Activated CD8-positive, alpha-beta memory T cell treated with anti-CD3 and anti-CD28 coated beads, Interleukin-2, amount 50 U/mL, for 4 hours (primary cell): ENCODE results near the gene DENND1A.
A peak's percentile ranks its signal among the peaks of the same experiment; 100 is the strongest.
"Not testable (repeated sequence)": the region's sequence is repeated elsewhere in the genome, so short reads cannot be mapped to it uniquely, and the experiment has no call there.

ENCODE experiments used
- DNase-seq: peaks from one replicate; pipeline ENCODE4 v3.0.0-alpha.2; 2020

Gene DENND1A

DNA sequence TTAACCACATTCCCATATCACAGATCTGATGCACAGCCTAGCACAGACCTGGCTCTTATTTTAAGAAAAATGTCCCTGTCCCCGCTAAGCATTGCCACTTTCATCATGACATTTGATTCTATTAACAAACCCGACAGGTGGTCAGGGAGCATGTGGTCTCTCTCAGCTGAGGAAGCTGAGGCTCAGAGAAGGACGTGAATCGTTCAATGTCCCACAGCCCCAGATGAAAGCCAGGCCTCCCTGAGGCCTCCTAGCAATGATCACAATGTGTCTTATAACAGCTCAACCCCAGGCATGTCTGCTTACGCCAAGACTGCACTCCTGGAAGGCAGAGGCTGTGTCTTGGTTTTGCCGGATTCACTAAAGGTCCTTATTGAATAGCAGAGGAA is 584.4 kb downstream of the DENND1A start:
- no peak for DNase-seq

DNA sequence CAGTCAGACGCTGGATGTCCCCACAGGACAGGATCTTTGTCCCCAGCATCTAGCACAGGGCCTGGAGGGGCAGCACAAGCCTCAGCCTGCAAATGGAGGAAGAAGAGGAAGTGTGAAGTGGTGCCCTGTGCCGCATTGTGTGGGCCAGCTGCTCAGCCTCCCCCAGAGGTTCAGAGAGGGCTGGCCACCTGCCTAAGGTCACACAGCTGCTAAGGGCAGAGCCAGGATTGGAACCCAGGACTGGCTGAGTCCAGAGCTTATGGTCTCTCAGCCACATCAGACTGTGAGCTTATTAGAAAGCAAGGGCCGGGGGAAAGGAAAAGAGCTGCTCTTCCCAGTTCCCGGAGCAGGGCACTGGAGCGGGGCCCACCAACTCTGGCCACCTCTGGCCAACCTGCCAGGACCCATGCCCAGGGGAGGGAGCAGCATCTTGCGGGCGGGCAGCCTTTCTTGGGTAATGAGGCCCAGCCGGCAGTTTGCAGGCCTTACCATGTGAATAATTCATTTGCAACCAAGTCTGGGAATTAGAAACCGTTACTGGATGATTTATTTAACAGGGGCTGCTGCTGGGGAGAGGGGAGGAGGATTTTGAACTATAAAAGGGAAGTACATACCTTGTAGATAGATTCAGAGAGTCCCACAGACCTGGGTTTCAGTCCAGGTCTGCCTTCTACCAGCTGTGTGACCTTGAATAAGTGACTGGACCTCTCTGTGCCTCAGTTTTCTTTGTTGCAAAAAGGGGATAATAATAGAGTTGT is 585.6 kb downstream of the DENND1A start:
- DNase-seq = no peak

DNA sequence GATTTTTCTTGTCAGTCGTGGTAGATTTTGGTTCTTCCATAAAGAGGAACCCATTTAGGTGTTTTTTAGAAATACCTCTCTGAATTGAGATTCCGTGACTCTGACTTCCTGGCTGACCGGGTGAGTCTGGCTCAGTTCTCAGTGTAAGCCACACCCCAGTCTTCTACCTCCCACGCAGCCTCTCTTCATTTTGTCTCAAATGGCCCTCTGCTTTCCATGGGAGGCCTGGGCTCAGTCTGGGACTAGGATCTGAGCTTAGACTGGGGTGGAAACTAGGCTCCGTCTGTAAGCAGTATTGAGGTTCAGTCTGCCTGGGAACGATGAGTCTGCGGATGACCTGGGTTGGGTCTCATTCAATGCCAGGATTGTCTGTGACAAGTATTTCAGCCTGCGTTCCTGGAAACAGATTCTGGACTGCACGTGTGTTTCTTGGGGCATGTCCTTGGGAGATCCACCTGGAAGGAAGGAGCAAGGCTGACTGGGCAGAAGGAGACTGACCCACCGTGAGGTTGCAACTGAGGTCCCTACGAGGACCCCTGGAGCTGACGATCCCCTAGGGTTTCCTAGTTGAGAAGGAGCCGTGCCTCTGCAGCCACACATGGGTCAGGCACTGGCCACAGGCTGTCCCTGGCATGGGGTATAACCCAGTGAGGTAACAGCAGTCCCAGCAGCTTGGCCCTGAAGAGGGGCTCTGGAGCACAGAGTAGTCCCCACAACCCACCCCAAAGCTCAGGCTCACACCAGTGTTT is 586.3 kb downstream of the DENND1A start:
- DNase-seq = no peak

DNA sequence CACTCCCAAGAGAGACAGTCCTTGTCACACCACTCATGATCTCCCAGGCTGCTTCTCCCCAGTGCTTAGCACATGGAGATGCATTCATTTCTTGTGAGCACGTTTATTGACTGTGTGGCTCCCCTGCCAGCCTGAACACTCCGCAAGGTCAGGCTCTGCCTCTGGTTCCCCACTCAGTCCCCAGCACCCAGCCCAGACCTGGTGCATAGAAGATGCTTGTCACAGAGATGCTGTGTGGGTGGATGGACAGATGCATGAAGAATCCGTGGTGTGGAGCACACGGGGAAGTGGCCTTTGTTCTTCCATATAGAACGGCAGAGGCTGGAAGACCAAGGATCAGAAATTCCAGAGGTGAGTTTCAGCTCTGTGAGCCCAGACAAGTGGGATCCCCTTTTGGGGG is 587.7 kb downstream of the DENND1A start:
- DNase-seq = no peak

DNA sequence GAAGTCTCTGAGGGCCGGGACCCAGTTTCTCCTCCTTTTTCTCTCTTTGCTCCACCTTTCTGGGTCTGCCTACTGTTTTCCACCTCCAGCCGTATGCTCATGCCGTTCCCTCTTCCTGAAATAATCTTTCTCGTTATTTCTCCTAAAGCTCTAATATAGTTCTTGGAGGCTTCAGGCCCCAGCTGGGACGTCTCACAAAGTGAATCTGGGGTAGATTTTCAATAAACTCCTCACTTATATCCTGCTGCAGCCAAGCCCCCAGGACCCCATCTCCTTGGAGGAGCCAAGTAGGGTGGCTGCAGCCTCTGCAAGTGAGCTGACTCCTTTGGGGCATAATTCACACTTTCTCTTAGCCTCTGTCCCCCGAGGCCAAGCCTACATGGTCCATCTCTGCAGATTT is 588.1 kb downstream of the DENND1A start:
- DNase-seq = no peak

DNA sequence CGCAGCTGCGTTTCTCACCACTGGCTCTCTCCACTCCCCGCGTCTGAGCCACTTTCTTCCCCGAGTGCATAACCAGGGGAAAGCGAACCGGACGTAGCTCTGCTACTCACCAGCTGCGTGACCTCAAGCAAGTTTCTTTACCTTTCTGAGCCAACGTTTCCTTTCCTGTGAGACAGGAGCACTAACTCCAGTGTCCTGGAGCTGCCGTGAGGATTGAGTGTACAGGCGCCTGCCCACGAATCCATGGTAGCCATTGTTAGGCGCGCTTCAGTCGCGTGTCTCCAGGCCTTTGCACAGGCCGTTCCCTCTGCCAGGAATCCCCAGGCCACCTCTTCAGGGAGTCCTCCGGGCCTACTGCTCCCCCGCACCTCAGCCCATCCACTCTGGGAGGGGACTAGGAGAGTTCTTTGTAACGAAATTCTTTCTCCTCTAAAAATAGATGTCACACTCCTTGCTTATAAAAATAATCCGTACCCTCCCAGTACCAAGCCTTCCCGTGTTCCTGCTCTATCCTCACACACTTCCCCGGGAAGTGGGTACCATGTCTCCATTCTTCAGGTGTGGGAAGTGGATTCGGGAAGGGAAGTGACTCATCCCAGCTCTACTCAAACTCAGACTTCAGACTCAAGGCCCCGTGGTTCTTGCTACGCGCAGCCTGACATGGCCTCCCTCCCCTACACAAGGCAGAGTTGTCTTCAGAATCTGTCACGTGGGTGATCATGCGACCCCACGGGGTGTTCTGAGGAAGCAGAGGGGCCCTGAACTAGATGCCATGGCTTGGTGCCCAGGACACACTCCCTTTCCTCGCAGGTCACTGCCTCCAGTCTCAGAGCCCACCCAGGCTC is 590.0 kb downstream of the DENND1A start:
- DNase-seq = no peak

DNA sequence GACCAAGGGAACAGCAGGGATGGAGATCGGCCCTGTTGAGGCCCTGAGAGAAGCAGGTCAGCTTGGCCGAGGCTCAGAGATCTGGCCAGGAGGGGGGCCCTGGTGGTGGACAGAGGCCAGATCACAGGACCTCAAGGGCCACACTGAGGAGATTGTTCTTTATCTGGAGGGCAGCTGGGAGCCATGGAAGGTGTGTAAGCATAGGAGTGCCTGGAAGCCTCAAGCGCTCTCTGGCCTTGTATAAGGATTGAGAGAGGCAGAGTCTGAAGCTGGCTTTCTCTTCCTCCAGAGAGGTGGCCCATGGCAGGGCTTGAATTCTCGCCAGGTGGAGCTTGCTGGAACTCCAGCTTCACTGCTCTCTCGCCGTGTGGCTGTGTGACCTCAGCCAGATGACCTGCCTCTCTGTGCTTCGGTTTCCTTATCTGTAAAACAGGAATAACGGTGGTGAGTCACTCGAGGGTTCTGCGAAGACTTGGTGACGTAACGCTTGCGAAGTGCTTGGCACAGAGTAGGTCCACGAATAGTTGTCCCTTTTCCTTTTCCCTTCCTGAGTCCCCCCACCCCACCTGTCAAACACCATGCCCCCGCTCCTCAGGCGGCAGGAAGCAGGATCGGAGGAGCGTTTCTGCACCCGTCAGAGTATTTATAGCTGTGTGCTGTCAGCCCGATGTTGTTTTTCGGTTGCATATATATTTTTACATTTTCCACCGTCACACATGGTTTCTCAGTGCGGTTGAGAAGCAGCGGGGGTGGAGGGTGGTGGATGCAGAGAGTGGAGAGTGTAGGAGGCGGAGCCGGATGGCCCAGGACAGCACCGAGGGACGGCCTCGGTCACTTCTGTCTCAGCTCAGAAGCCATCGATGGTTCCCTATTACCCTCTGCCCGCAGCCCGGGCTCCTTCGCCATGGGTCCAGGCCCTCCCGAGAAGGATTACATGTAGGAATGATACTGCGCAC is 590.9 kb downstream of the DENND1A start:
- peak; percentile 61 for DNase-seq

DNA sequence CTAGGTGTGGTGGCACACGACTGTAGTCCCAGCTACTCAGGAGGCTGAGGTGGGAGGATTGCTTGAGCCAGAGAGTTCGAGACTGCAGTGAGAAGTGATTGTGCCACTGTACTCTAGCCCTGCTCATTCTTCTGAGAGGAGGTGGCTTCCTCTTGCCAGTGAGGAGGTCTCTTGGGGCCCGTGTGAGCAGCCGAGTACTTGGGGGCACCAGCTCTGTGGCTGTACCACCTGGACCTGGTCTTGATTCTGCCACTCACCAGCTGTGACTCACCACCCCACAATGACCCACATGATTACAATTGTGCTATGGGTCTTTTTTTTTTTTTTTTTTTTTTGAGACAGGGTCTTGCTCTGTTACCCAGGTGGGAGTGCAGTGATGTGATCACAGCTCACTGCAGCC is 592.0 kb downstream of the DENND1A start:
- DNase-seq = no peak

DNA sequence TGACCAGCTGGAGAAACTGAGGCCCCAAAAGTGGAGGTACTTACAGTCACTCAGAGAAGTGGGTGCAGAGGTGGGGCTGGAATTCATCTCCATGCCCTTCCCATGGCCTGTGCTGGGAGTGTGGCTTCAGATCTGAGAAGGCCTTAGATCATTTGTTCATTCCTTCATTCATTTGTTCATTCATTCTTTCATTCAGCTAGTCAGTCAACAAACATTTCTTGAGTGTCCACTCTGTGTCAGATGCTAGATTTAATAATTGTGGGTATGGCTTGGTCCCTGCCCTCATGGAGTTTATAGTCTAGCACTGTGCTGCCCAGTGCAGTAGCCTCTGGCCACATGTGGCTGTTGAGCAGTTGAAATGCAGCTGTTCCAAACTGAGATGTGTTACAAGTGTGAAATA is 593.0 kb downstream of the DENND1A start:
- no peak for DNase-seq

DNA sequence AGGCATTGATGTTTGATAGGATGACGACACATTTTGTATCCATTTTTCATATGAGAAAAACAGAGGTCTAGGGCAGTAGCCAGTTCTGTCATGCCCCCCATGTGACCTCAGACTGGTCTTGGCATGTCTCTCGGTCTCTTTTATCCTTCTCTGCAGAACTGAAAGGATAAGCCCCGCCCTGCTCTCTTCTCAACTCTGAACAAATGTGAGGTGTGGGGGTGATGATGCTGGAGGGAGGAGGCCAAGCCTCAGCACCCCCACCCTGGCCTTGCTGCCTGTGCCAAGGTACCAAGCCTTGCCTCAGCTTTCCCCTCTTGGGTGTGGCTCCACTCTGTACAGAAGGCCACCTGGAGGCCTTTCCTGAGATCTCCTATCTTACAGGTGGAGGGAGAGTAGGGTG is 593.5 kb downstream of the DENND1A start:
- DNase-seq = no peak

DNA sequence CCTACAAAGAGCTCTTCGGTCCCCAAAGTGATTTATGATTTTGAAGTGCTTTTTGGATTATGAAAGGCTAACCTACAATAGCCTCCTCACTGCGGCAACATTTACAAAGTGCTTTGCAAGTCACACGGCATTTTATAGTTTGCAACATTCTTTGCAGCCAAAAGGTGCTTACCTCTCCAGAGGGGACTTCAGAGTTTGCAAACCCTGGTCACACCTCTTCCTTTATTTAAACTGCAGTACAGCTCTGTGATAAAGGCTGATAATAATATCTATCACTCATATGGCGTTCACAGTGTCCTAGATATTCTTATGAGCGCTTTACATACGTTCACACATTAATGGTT is 594.0 kb downstream of the DENND1A start:
- no peak for DNase-seq

DNA sequence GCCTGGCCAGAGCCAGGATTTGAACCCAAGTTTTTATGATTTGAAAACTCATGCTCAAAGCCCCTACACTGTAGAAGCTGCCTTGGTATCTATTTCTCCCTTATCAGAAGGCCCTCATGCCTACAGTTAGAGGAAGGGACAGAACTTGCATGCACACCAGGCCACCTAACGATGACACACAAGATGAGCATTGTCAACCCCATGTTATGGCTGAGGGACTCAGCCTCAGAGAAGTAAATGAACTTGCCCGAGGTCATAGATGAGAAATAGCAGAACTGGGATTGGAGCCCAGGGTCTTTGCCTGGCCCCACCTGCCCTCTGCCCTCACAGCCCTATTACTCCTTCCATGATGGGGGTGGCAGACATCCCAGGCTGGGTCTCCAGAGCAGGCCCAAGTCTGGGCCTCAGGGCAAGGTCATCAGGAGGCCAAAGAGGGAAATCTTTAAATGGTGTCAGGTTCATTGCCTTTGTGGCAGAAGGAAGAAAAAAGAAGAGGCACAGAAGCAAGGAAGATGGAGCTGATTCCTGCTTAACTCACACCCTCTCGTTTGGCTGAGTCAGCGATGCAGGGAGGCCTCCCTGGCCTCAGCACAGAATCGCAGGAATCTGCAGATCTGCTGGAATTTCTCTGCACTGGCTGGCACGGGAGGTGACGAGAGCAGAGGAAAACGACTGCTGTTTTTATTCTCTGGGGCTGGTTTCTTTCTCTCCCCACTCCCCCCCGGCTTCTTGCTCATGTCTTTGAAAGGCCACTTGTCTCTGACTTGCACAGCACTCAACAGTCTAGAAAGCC is 594.5 kb downstream of the DENND1A start:
- no peak for DNase-seq

DNA sequence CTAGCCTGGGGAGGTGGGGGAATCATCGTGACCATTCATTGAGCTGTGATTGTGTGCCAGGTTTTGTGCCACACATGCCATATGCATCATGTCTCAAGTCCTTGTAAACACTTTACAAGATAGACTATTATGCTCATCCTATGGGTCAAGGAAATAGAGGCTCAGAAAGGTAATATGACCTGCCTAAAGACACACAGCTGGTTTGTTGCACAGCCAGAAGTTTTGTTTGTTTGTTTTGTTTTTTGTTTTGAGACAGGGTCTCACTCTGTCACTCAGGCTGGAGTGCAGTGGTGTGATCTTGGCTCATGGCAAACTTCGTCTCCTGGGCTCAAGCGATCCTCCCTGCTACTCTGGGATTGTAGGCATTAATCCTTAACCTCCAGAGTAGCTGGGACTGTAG is 595.3 kb downstream of the DENND1A start:
- no peak for DNase-seq

DNA sequence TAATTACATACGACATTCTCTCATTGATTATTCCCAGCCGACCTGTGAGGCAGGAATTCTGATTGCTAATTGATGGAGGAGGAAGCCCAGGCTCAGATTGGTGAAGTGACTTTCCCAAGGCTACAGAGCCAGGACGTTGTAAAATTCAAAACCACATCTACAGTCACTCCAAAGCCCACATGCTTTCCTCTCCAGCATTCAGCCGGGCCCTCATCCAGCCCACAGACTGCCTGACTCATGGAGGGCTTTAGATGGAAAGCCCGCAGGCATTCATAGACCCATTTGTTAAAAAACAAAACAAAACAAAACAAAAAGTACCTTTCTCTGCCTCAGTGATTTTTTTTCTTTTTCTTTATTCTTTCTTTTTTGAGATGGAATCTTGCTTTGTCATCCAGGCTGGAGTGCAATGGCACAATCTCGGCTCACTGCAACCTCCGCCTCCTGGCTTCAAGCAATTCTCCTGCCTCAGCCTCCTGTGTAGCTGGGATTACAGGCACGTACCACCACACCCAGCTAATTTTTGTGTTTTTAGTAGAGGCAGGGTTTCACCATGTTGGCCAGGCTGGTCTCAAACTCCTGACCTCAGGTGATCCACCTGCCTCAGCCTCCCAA is 596.8 kb downstream of the DENND1A start:
- DNase-seq = not testable (repeated sequence)

DNA sequence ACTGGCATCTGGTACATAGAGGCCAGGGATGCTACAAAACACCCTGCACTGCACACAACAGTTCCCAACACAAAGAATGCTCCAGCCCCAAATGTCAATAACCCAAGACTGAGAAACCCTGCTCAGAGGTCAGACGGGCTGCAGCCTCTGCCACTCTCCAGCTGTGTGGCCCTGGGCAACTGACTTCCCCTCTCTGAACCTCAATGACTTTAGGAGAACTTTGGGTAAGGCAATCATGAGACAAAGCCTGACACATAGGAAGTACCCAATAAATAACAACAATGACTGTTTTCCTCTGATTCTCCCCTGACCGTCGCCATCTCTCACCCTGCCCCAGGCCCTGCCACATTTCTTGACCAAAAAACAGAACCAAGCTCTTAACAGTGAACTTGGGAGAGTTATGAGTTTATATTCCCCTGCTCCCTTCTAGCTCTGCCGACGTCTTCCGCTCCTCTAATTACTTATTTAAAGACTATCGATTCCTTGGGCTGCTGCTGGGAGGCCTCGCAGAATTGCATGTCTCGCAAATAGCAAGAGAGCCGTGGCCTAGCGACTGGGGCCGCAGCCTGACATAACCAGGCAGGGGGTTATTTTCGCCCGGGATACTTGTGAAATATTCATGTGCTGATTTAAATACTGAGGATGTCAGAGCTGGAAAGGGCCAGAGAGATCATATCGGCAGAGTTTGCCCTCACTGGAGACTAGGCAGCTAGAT is 598.4 kb downstream of the DENND1A start:
- DNase-seq = no peak
